Lower leg skin (tissue), 4 donors: ENCODE measurements around the gene SREBF1. TPM values are rescaled to one million over a fixed set of nuclear protein-coding genes. Genes with fewer than 3 reads are reported as not detected.

Experiments used
- DNase-seq, 2 donors: peaks; one replicate each; pipeline ENCODE4 v3.0.0-alpha.2; 2019; ENCODE audit warnings: low spot score in 2 of 2
- H3K4me3 ChIP-seq: fragments of 200-600 bp; sonication (generic); 2 replicates; pipeline ENCODE4 v1.5.1; 2017; ENCODE audit warnings: mild to moderate bottlenecking, low read depth; ENCODE audit not compliant: poor library complexity, severe bottlenecking
- POLR2A ChIP-seq, 2 donors: fragments of 450-650 bp; IDR thresholded peaks; one replicate each; pipeline ENCODE4 v1.6.1; 2016 to 2017; ENCODE audit warnings: antibody characterized with exemption in 2 of 2, mild to moderate bottlenecking in 1 of 2, moderate library complexity in 1 of 2
- WGBS, 2 donors: methylation state at CpG; one replicate each; pipeline ENCODE4 v1.1.5; 2018; 5-methylcytosine and 5-hydroxymethylcytosine counted together
- intact Hi-C: fragments of 100-400 bp; cut with DNase I; formaldehyde crosslinking; loops from one replicate; pipeline ENCODE4 v1.15.0; 2023; ENCODE audit warnings: low total_unique reads
- microRNA counts, 2 donors: library from miRNA; unstranded; fragments of <30 nt; microRNA quantifications; one replicate each; lab custom pipeline; 2016
- microRNA-seq, 2 donors: library from miRNA; unstranded; fragments of <30 nt; microRNA quantifications; one replicate each; pipeline ENCODE4, GENCODE V29; 2016; ENCODE audit warnings: borderline replicate concordance in 2 of 2, borderline number of aligned reads in 1 of 2
- total RNA-seq, 4 donors: library from RNA; depleted of rRNA; stranded (reverse); fragments of >200 nt; gene quantifications; one replicate each; pipeline ENCODE4 v1.1.0, GENCODE V29; 2016
- TF ChIP-seq, protein P1 (sequence below), 3 donors: fragments of 450-650 bp; IDR thresholded peaks; one replicate each; pipeline ENCODE4 v1.5.1; 2016; ENCODE audit warnings: antibody characterized with exemption in 3 of 3, mild to moderate bottlenecking in 3 of 3, moderate library complexity in 2 of 3

SREBF1 gene
- total RNA-seq, 4 donors from 2014 or later: 54.3 to 146 (median 102) TPM

DNA sequence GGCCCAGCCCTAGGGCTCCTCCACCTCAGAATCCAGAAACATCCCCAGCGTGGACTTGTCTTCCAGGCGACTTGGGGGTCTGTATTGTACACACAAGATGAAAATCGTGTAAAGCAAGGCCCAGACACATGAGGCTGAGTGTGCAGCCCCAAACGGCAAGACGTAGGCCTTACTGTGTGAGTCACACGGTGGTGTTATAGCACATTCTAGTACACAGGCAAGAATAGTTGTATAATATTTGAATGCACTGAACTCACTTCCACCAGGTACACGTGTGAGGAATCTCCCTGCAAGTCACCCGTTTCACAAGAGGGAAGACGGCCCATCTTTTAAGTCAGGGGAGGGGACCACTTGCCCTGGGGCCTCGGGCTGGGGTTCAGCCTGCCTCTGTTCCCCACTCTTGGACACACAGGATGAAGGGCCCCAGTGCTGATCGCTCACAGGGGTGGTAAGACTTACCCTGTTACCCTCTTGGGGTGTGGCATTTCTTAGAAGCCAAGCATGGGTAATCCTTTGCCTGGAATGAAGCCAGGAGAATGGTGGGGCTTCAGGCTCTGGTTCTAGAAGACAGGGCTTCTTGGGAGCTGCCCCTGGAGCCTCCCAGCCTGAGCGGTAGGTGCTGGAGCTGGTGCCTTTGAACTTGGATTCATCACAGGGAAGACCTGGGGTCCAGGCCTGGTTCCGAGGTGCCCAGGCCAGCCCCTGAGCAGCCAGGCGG lies 71.3 kb downstream of the SREBF1 start:
- intact Hi-C loops: no loop called here
- no peak for TF ChIP-seq POLR2A (IDR thresholded peaks at IDR 0.05)
- TF ChIP-seq, protein P1, sequence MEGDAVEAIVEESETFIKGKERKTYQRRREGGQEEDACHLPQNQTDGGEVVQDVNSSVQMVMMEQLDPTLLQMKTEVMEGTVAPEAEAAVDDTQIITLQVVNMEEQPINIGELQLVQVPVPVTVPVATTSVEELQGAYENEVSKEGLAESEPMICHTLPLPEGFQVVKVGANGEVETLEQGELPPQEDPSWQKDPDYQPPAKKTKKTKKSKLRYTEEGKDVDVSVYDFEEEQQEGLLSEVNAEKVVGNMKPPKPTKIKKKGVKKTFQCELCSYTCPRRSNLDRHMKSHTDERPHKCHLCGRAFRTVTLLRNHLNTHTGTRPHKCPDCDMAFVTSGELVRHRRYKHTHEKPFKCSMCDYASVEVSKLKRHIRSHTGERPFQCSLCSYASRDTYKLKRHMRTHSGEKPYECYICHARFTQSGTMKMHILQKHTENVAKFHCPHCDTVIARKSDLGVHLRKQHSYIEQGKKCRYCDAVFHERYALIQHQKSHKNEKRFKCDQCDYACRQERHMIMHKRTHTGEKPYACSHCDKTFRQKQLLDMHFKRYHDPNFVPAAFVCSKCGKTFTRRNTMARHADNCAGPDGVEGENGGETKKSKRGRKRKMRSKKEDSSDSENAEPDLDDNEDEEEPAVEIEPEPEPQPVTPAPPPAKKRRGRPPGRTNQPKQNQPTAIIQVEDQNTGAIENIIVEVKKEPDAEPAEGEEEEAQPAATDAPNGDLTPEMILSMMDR (IDR thresholded peaks at IDR 0.05): no peak
- no peak for DNase-seq
- WGBS, 2 donors: 58 to 66% methylated on average over 14 of the region's 14 CpGs
- no peak overlapping the region for H3K4me3 ChIP-seq

DNA sequence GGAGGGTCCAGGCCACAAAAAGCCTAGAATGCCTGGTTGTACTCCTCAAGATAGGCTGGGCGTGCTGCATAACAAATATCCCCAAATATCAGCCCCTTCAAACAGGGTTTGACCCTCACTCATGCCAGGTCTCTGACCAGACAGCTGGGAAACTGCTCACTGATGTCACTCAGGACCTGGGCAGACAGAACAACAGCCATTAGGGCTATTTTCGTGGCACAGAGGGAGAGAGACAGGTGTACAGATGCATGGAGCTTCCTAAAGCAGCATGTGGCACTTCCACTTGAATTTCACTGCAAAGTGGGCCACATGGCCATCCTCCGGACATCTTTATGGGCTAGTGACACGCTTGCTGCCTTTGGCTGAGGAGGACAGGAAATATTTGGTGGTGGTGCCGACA lies 73.1 kb downstream of the SREBF1 start:
- TF ChIP-seq, protein P1 (IDR thresholded peaks at IDR 0.05): no peak
- TF ChIP-seq POLR2A (IDR thresholded peaks at IDR 0.05): no peak
- no peak overlapping the region for H3K4me3 ChIP-seq
- 84 to 92% methylated on average over 5 of the region's 5 CpGs for WGBS, 2 donors
- intact Hi-C loops: no loop called here
- no peak for DNase-seq

DNA sequence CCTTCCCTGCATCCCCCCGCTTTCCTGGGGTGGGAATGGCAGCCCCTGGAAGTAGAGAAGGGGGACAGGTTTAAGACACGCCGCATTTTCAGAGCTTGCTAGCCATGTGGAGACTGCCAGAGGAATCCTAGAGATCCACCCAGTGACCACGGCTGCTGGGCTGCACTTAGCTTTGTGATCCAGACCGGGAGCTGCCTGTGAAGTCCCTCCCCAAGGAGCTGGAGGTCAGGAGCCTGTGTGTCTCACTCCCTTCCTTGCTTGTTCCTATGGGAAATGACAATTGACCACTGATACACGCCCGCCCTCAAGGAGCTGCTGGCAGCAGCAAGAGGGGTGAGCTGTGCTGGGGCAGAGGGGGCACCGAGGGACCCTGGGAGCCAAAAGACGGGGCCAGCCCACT lies 73.7 kb downstream of the SREBF1 start:
- WGBS, 2 donors: 65 to 79% methylated on average over 9 of the region's 9 CpGs
- no peak for DNase-seq
- intact Hi-C loops: no loop called here
- no peak overlapping the region for H3K4me3 ChIP-seq
- no peak for TF ChIP-seq POLR2A (IDR thresholded peaks at IDR 0.05)
- TF ChIP-seq, protein P1 (IDR thresholded peaks at IDR 0.05): no peak

DNA sequence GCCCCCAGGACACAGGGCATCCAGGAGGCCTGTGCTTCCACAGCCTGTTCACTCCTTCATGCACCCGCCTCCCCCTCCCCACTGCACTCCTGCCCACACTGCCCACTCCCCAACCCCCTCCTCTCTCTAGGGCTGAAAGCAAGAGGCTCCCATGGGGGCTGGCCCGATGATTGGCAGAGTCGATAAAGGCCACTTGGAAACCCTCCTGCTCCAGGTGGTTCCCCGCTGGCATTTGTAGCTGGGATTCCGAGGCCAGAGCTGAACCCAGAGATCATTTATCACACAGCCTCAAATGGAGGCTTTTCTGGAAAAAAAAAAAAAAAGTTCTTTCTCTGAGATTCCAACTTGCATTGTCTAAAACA lies 74.1 kb downstream of the SREBF1 start:
- WGBS, 2 donors: 68 to 91% methylated on average over 5 of the region's 5 CpGs
- DNase-seq: no peak
- intact Hi-C loops: no loop called here
- TF ChIP-seq POLR2A (IDR thresholded peaks at IDR 0.05): no peak
- TF ChIP-seq, protein P1 (IDR thresholded peaks at IDR 0.05): no peak
- no peak overlapping the region for H3K4me3 ChIP-seq

MicroRNAs within 50 kb of the gene (microRNA counts, 767-probe panel; counts per million panel counts)
- 0 to 358 counts per million in 2 donors for microRNA hsa-miR-33b-5p (lab: Ali Mortazavi, UCI)

Small RNA genes within 50 kb of the gene (microRNA-seq; reads per million reads assigned to microRNA genes)
- gene MIR33B (4.1 to 9.1 reads per million in 2 donors), gene MIR6777 (0 to 0.68 reads per million in 2 donors)

Other genes with a start within 250 kb of the SREBF1 start
- 10 to 100 TPM; 29.9 to 47.5 (median 44.3) TPM for gene PEMT, start 245.3 kb downstream of the SREBF1 start, total RNA-seq
- gene RAI1, start 155.5 kb downstream of the SREBF1 start, total RNA-seq: 10 to 100 TPM; 19.4 to 38.2 (median 35.3) TPM
- 100 to 1,000 TPM; 119 to 555 (median 155) TPM for gene TOM1L2, start 135.4 kb upstream of the SREBF1 start, total RNA-seq
- gene DRC3, start 135.9 kb upstream of the SREBF1 start, total RNA-seq: 1 to 10 TPM in 3 of 4 donors, under 1 TPM in 1; 0.93 to 6.4 (median 4.0) TPM
- 10 to 100 TPM; 17.4 to 32.1 (median 22.9) TPM for gene ATPAF2, start 202.2 kb upstream of the SREBF1 start, total RNA-seq
- 10 to 100 TPM; 23.0 to 30.1 (median 24.1) TPM for gene GID4, start 202.4 kb upstream of the SREBF1 start, total RNA-seq